SU-DHL-6 (cell line): Measurements from ENCODE around the gene MYH16.
"Not testable (repeated sequence)": the region's sequence is repeated elsewhere in the genome, so short reads cannot be mapped to it uniquely, and the experiment has no call there.

Experiments used
- H2AFZ ChIP-seq: fragments of 200-600 bp; sonication (generic); 2 replicates; pipeline ENCODE4 v1.6.1; 2014; ENCODE audit warnings: low read depth, mild to moderate bottlenecking, moderate library complexity, mixed read lengths, antibody characterized with exemption, low read length; ENCODE audit not compliant: severe bottlenecking
- H3F3A ChIP-seq: fragments of 200-600 bp; shearing (Covaris generic); 2 replicates; pipeline ENCODE4 v1.6.0; 2016; ENCODE audit warnings: antibody characterized with exemption, mild to moderate bottlenecking; ENCODE audit not compliant: insufficient read depth
- H3K27ac ChIP-seq: fragments of 200-600 bp; sonication (generic); 2 replicates; pipeline ENCODE4 v1.5.1; 2016; ENCODE audit warnings: low read depth, mild to moderate bottlenecking, low read length, moderate library complexity, mixed read lengths
- H3K27me3 ChIP-seq: fragments of 200-600 bp; sonication (generic), shearing (Covaris generic); 2 replicates; pipeline ENCODE4 v1.6.0; 2014; ENCODE audit warnings: mild to moderate bottlenecking, low read length
- H3K36me3 ChIP-seq: fragments of 200-600 bp; sonication (generic); 2 replicates; pipeline ENCODE4 v1.6.1; 2014; ENCODE audit warnings: mild to moderate bottlenecking, low read length, mixed read lengths
- H3K4me2 ChIP-seq: fragments of 300-600, 200-600 bp; shearing (Covaris generic), sonication (generic); 2 replicates; pipeline ENCODE4 v1.6.0; 2014; ENCODE audit warnings: low read length, low read depth, mild to moderate bottlenecking; ENCODE audit not compliant: poor library complexity, severe bottlenecking
- H3K4me3 ChIP-seq: fragments of 200-600 bp; sonication (generic); 2 replicates; pipeline ENCODE4 v1.5.1; 2014; ENCODE audit warnings: antibody characterized with exemption, low read length, mild to moderate bottlenecking, mixed read lengths; ENCODE audit not compliant: insufficient read depth, poor library complexity, severe bottlenecking
- H3K79me2 ChIP-seq: fragments of 200-600 bp; sonication (generic); 2 replicates; pipeline ENCODE4 v1.6.1; 2014; ENCODE audit warnings: mild to moderate bottlenecking, low read length, moderate library complexity; ENCODE audit not compliant: insufficient read depth
- H3K9ac ChIP-seq: fragments of 200-600 bp; sonication (generic); 2 replicates; pipeline ENCODE4 v1.7.0; 2014; ENCODE audit warnings: mild to moderate bottlenecking, low read length
- H3K9me2 ChIP-seq: fragments of 200-600 bp; sonication (generic); replicated peaks from 2 replicates; pipeline ENCODE4 v1.6.1; 2014; ENCODE audit warnings: low read length; ENCODE audit not compliant: insufficient read depth
- H3K9me3 ChIP-seq: fragments of 200-600 bp; sonication (generic); 2 replicates; pipeline ENCODE4 v1.6.1; 2014; ENCODE audit warnings: low read length, mixed read lengths; ENCODE audit not compliant: insufficient read depth
- H4K20me1 ChIP-seq: fragments of 200-600 bp; sonication (generic); 2 replicates; pipeline ENCODE4 v1.6.1; 2014; ENCODE audit warnings: low read depth, mild to moderate bottlenecking, antibody characterized with exemption, low read length, moderate library complexity, mixed read lengths
- CTCF ChIP-seq: fragments of 200-600 bp; sonication (generic); IDR thresholded peaks from one replicate; pipeline ENCODE4 v1.5.1; 2017; ENCODE audit warnings: antibody characterized with exemption, mild to moderate bottlenecking, low read length, moderate library complexity; ENCODE audit not compliant: insufficient read depth, poor library complexity, severe bottlenecking
- EZH2phosphoT487 ChIP-seq: fragments of 200-600 bp; sonication (generic), shearing (Covaris generic); conservative IDR thresholded peaks from 2 replicates; pipeline ENCODE4 v1.6.1; 2018; ENCODE audit warnings: mild to moderate bottlenecking, antibody characterized with exemption, low read length, moderate library complexity, mixed read lengths

MYH16 gene

GRCh38 chr7:99355098-99355497, 82.5 kb downstream of the MYH16 start:
- no peak overlapping the region for H3K4me3 ChIP-seq
- H3K4me2 ChIP-seq = no peak overlapping the region
- H3K36me3 ChIP-seq = peaks cover 14% of the 10 kb centered on the region; the same call in 1 of the 2 replicates
- no peaks in the 10 kb centered on the region for H3K9me2 ChIP-seq
- no peaks in the 10 kb centered on the region for H3F3A ChIP-seq
- no peaks in the 10 kb centered on the region for H3K27me3 ChIP-seq
- no peak overlapping the region for H2AFZ ChIP-seq
- no peak overlapping the region for H3K9ac ChIP-seq
- no peaks in the 10 kb centered on the region for H3K9me3 ChIP-seq
- no peaks in the 10 kb centered on the region for H3K79me2 ChIP-seq
- TF ChIP-seq CTCF = no peak
- TF ChIP-seq EZH2phosphoT487 = no peak
- H4K20me1 ChIP-seq = no peaks in the 10 kb centered on the region
- H3K27ac ChIP-seq = no peak overlapping the region

GRCh38 chr7:99357701-99358490, 85.3 kb downstream of the MYH16 start:
- Histone ChIP-seq H4K20me1 (no peaks in the 10 kb centered on the region), H3K4me3 (no peak overlapping the region), H3F3A (peaks cover 3% of the 10 kb centered on the region; the same call in 1 of the 2 replicates), H3K36me3 (peaks cover 10% of the 10 kb centered on the region; the same call in 1 of the 2 replicates), H3K9me3 (no peaks in the 10 kb centered on the region), H3K4me2 (no peak overlapping the region), H3K9ac (no peak overlapping the region), H3K79me2 (no peaks in the 10 kb centered on the region), H3K9me2 (no peaks in the 10 kb centered on the region), H2AFZ (no peak overlapping the region), H3K27ac (no peak overlapping the region), H3K27me3 (no peaks in the 10 kb centered on the region)
- TF ChIP-seq CTCF (no peak), EZH2phosphoT487 (no peak)

- H3K36me3 ChIP-seq = peaks cover 16% of the 10 kb centered on the region; the same call in 1 of the 2 replicates
- not testable (repeated sequence) for H3K9me3 ChIP-seq, H3K4me2 ChIP-seq, H2AFZ ChIP-seq, H3K9ac ChIP-seq, H3K9me2 ChIP-seq, H3K4me3 ChIP-seq, H3F3A ChIP-seq, H4K20me1 ChIP-seq, H3K27ac ChIP-seq, H3K27me3 ChIP-seq, H3K79me2 ChIP-seq
Observed at GRCh38 chr7:99358521-99358920, 85.9 kb downstream of the MYH16 start.

- no peaks in the 10 kb centered on the region for H3K27me3 ChIP-seq
- no peaks in the 10 kb centered on the region for H3K9me3 ChIP-seq
- H3K79me2 ChIP-seq = no peaks in the 10 kb centered on the region
- H4K20me1 ChIP-seq = no peaks in the 10 kb centered on the region
- H3K9ac ChIP-seq = no peak overlapping the region
- no peak overlapping the region for H3K4me2 ChIP-seq
- no peak overlapping the region for H3K4me3 ChIP-seq
- H3F3A ChIP-seq = peaks cover 3% of the 10 kb centered on the region; the same call in 1 of the 2 replicates
- H3K27ac ChIP-seq = no peak overlapping the region
- H3K9me2 ChIP-seq = no peaks in the 10 kb centered on the region
- TF ChIP-seq CTCF (no peak), EZH2phosphoT487 (no peak)
- peaks cover 20% of the 10 kb centered on the region; the same call in 1 of the 2 replicates for H3K36me3 ChIP-seq
- H2AFZ ChIP-seq = no peak overlapping the region
Observed at GRCh38 chr7:99359465-99360154, 87.0 kb downstream of the MYH16 start.
